Adipocyte (in vitro differentiated cells): ENCODE results near the gene UBE2V1.
"Not testable (repeated sequence)": the region's sequence is repeated elsewhere in the genome, so short reads cannot be mapped to it uniquely, and the experiment has no call there.

ENCODE experiments used
- DNase-seq: peaks from one replicate; pipeline ENCODE4 v3.0.0-alpha.2; 2015; ENCODE audit warnings: low read depth
- H3K27me3 ChIP-seq: replicated peaks from 2 replicates; pipeline ENCODE4 v1.7.0; 2013; ENCODE audit warnings: mild to moderate bottlenecking, low read length, moderate library complexity; ENCODE audit not compliant: control insufficient read depth, insufficient read depth
- H3K36me3 ChIP-seq: 2 replicates; pipeline ENCODE4 v1.7.0; 2013; ENCODE audit warnings: low read length, mild to moderate bottlenecking, moderate library complexity; ENCODE audit not compliant: control insufficient read depth, insufficient read depth, severe bottlenecking
- H3K4me1 ChIP-seq: 2 replicates; pipeline ENCODE4 v1.7.0; 2013; ENCODE audit warnings: mild to moderate bottlenecking, low read length, moderate library complexity; ENCODE audit not compliant: control insufficient read depth, insufficient read depth
- H3K4me3 ChIP-seq: 2 replicates; pipeline ENCODE4 v1.7.0; 2013; ENCODE audit warnings: mild to moderate bottlenecking, low read length, moderate library complexity
- H3K9ac ChIP-seq: 2 replicates; pipeline ENCODE4 v1.7.0; 2013; ENCODE audit warnings: mild to moderate bottlenecking, low read length, moderate library complexity
- H3K9me3 ChIP-seq: 2 replicates; pipeline ENCODE4 v1.7.0; 2013; ENCODE audit warnings: mild to moderate bottlenecking, low read length, moderate library complexity; ENCODE audit not compliant: control insufficient read depth

Gene UBE2V1

GRCh38 chr20:50135157-50135556 lies 22.2 kb upstream of the UBE2V1 start:
- not testable (repeated sequence) for H3K4me3 ChIP-seq, H3K27me3 ChIP-seq, H3K9ac ChIP-seq, DNase-seq, H3K9me3 ChIP-seq
- Histone ChIP-seq H3K36me3 (peaks cover 52% of the 10 kb centered on the region), H3K4me1 (peaks cover 53% of the 10 kb centered on the region)

- DNase-seq, result no peak
- Histone ChIP-seq H3K27me3 (no peaks in the 10 kb centered on the region), H3K4me3 (no peak overlapping the region), H3K4me1 (peaks cover 44% of the 10 kb centered on the region), H3K36me3 (peaks cover 62% of the 10 kb centered on the region), H3K9ac (no peak overlapping the region), H3K9me3 (no peaks in the 10 kb centered on the region)
These were observed 20.7 kb upstream of the UBE2V1 start for GRCh38 chr20:50133474-50134217.

- no peak overlapping the region for H3K9ac ChIP-seq
- H3K27me3 ChIP-seq, result no peaks in the 10 kb centered on the region
- no peak for DNase-seq
- H3K36me3 ChIP-seq, result peaks cover 68% of the 10 kb centered on the region
- no peaks in the 10 kb centered on the region for H3K9me3 ChIP-seq
- H3K4me1 ChIP-seq, result peaks cover 38% of the 10 kb centered on the region
- H3K4me3 ChIP-seq, result no peak overlapping the region
These were observed 20.1 kb upstream of the UBE2V1 start for GRCh38 chr20:50133041-50133440.

- no peaks in the 10 kb centered on the region for H3K27me3 ChIP-seq
- peaks cover 38% of the 10 kb centered on the region for H3K4me1 ChIP-seq
- H3K4me3 ChIP-seq, result no peak overlapping the region
- H3K36me3 ChIP-seq, result peaks cover 85% of the 10 kb centered on the region
- no peaks in the 10 kb centered on the region for H3K9me3 ChIP-seq
- peak overlapping the region; percentile 25 for H3K9ac ChIP-seq
- no peak for DNase-seq
These were observed 18.0 kb upstream of the UBE2V1 start for GRCh38 chr20:50130995-50131394.

GRCh38 chr20:50130356-50130723 lies 17.4 kb upstream of the UBE2V1 start:
- Histone ChIP-seq H3K9ac (peak overlapping the region; percentile 25), H3K27me3 (no peaks in the 10 kb centered on the region), H3K9me3 (no peaks in the 10 kb centered on the region), H3K4me1 (peaks cover 39% of the 10 kb centered on the region), H3K4me3 (no peak overlapping the region), H3K36me3 (peaks cover 85% of the 10 kb centered on the region)
- no peak for DNase-seq

- Histone ChIP-seq H3K9me3 (no peaks in the 10 kb centered on the region), H3K27me3 (no peaks in the 10 kb centered on the region), H3K4me1 (peaks cover 39% of the 10 kb centered on the region), H3K9ac (no peak overlapping the region), H3K4me3 (no peak overlapping the region), H3K36me3 (peaks cover 87% of the 10 kb centered on the region)
- DNase-seq, result no peak
These were observed 16.9 kb upstream of the UBE2V1 start for GRCh38 chr20:50129662-50130355.

GRCh38 chr20:50128520-50128905 lies 15.6 kb upstream of the UBE2V1 start:
- H3K27me3 ChIP-seq, result no peaks in the 10 kb centered on the region
- H3K9ac ChIP-seq, result no peak overlapping the region
- H3K4me1 ChIP-seq, result peaks cover 34% of the 10 kb centered on the region
- no peak overlapping the region for H3K4me3 ChIP-seq
- no peaks in the 10 kb centered on the region for H3K9me3 ChIP-seq
- peaks cover 87% of the 10 kb centered on the region for H3K36me3 ChIP-seq
- DNase-seq, result no peak

- Histone ChIP-seq H3K27me3 (no peaks in the 10 kb centered on the region), H3K36me3 (peaks cover 87% of the 10 kb centered on the region), H3K4me1 (peaks cover 33% of the 10 kb centered on the region), H3K9me3 (no peaks in the 10 kb centered on the region), H3K4me3 (no peak overlapping the region), H3K9ac (no peak overlapping the region)
- no peak for DNase-seq
These were observed 14.9 kb upstream of the UBE2V1 start for GRCh38 chr20:50127587-50128519.

GRCh38 chr20:50126662-50127061 lies 13.7 kb upstream of the UBE2V1 start:
- Histone ChIP-seq H3K4me1 (peaks cover 40% of the 10 kb centered on the region), H3K9ac (peak overlapping the region; percentile 62), H3K27me3 (no peaks in the 10 kb centered on the region), H3K9me3 (no peaks in the 10 kb centered on the region), H3K4me3 (no peak overlapping the region), H3K36me3 (peaks cover 83% of the 10 kb centered on the region)
- DNase-seq, result no peak

GRCh38 chr20:50125279-50125678 lies 12.3 kb upstream of the UBE2V1 start:
- Histone ChIP-seq H3K36me3 (peaks cover 74% of the 10 kb centered on the region), H3K9ac (no peak overlapping the region), H3K27me3 (no peaks in the 10 kb centered on the region), H3K4me3 (no peak overlapping the region), H3K4me1 (peaks cover 37% of the 10 kb centered on the region), H3K9me3 (no peaks in the 10 kb centered on the region)
- DNase-seq, result no peak

GRCh38 chr20:50124496-50124895 lies 11.5 kb upstream of the UBE2V1 start:
- Histone ChIP-seq H3K36me3 (peaks cover 68% of the 10 kb centered on the region), H3K9ac (no peak overlapping the region), H3K4me1 (peaks cover 31% of the 10 kb centered on the region)

More at GRCh38 chr20:50124496-50124895, 11.5 kb upstream of the UBE2V1 start:
- Histone ChIP-seq H3K9me3 (no peaks in the 10 kb centered on the region), H3K27me3 (no peaks in the 10 kb centered on the region), H3K4me3 (no peak overlapping the region)
- DNase-seq, result no peak
